LNCaP clone FGC (cell line): ENCODE data around the gene PARD6G.

Experiments used
- DNase-seq: peaks from one replicate; pipeline ENCODE4 v3.0.0-alpha.2; 2011; ENCODE audit warnings: low read depth
- H3K4me3 ChIP-seq: 2 replicates; pipeline ENCODE4 v1.5.1; 2011; ENCODE audit warnings: mild to moderate bottlenecking, low read depth, low read length, control low read depth
- TF ChIP-seq, protein P1 (sequence below): IDR thresholded peaks from 2 replicates; pipeline ENCODE4 v1.5.1; 2012; ENCODE audit warnings: mild to moderate bottlenecking; ENCODE audit not compliant: control insufficient read depth, insufficient read depth; ENCODE audit errors: extremely low read depth

The PARD6G gene

DNA sequence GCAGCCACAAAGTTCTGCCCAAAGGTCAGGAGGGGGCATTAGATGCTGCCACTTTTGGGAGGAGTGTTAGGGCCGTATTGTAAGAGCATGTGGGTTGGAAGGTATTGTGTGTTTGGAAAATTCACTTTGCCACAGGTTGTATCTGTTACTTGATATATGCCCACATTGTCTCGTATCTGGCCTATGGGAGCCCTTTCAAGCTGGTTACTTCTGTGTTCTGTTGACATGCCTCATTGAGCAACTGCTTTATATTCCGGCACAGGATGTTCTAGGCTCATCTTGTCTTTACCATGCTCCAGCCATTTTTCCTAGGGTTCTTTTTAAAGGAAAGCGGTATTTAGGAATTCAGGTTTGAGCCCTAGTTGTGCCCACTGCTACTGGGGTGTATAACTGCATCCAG lies 132.3 kb downstream of the PARD6G start:
- TF ChIP-seq, protein P1, sequence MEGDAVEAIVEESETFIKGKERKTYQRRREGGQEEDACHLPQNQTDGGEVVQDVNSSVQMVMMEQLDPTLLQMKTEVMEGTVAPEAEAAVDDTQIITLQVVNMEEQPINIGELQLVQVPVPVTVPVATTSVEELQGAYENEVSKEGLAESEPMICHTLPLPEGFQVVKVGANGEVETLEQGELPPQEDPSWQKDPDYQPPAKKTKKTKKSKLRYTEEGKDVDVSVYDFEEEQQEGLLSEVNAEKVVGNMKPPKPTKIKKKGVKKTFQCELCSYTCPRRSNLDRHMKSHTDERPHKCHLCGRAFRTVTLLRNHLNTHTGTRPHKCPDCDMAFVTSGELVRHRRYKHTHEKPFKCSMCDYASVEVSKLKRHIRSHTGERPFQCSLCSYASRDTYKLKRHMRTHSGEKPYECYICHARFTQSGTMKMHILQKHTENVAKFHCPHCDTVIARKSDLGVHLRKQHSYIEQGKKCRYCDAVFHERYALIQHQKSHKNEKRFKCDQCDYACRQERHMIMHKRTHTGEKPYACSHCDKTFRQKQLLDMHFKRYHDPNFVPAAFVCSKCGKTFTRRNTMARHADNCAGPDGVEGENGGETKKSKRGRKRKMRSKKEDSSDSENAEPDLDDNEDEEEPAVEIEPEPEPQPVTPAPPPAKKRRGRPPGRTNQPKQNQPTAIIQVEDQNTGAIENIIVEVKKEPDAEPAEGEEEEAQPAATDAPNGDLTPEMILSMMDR: no peak
- no peak for DNase-seq
- no peak overlapping the region for H3K4me3 ChIP-seq

DNA sequence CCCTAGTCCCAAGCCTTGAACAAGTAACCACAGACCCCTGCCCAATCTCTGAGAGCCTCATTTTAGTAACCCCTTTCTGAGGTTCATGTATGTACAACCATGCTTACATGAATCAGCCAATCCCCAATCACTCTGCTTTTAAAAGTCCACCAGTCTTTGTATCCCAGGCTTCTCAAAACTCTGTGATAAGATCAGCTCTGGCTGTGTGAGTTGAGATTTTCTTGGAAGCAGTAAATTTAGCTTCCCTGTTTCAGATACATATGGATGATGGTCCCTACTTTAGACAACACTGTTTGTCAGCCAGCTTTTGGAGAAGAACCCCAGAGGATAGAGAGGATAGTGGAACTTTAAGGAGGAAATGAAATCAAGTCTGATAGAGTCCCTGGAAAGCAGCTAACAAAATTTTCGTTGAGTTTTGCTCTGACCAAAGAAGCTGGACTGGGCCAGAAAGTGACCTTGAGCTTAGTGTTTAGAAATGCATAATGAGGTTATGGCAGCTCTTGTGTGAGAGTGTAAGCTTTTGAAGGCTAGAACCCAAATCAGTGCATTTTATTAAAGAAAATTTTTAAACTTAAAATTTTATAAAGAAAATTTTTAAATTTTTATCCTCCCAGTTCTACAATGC lies 134.6 kb downstream of the PARD6G start:
- no peak overlapping the region for H3K4me3 ChIP-seq
- DNase-seq: no peak
- TF ChIP-seq, protein P1: no peak

DNA sequence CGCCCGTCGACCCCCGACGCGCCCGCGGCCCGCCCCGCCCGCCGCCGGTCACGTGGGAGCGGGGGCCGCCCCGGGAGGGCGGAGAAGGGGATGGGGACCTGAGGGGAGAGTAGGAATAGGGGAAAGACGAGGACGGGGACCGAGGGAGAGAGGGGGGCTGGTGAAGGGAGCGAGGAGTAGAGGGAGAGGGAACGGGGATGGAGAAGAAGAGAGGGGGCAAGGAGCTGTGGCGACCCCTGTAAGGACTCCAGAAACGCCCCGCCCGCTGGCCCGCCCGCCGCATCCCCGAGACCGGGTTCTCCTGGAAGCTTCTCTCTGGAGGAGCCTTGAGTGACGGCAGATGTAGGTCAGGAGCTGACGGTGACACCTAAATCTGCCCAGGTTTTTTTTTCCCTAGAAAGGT lies 137.6 kb downstream of the PARD6G start:
- peak overlapping the region; percentile 81 for H3K4me3 ChIP-seq
- TF ChIP-seq, protein P1: no peak
- DNase-seq: no peak

DNA sequence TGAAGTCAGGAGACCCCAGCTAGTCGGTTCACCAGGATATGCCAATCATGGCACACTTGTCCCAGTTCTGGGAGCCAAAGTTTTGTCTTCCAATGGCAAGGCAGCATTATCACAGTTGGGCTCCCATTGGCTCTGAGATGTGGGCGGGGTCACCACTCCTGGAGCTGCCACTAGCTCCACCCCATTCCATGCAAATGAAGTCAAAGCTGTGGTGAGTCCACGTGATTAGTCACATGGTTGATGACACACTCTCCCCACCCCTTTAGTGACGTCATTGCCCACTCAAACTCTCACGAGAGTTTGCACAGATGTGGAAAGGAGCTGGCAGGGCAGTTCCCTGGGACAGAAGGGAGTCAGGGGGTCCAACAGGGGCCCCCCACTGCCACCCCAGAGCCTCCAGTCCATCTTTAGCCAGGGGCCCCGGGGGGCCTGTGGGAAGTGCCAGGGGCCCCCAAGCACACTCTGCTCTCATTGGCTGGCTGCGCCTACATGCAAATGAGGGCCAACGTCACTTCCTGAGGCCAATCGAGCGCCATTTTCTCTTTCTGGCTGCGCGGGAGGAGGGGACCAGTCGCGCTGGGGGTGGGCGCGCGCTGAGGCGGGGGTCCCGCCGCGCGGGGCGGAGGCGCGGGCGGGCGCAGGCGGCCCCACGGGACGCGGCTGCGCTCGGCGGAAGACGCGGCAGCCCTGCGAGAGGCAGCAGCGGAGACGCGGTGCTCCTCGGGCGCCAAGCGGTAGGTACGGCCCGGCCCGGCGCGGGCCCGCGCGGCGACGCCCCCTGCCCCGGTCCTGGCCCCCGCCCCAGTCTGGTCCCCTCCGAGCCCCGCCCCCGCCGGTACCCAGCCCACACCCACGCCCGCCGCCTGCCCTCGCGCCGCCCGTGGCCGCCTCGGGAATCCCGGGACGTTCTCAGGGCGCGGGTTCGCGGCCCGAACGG lies 138.3 kb downstream of the PARD6G start, which contains the start of gene ADNP2:
TSS of gene ADNP2 (plus strand) at position 524 of the 937 bp plus-strand sequence. CDS start 8,281 bp downstream, outside the sequence.
- TF ChIP-seq, protein P1: no peak
- H3K4me3 ChIP-seq: peak within 1 kb of the TSS; percentile 81

DNA sequence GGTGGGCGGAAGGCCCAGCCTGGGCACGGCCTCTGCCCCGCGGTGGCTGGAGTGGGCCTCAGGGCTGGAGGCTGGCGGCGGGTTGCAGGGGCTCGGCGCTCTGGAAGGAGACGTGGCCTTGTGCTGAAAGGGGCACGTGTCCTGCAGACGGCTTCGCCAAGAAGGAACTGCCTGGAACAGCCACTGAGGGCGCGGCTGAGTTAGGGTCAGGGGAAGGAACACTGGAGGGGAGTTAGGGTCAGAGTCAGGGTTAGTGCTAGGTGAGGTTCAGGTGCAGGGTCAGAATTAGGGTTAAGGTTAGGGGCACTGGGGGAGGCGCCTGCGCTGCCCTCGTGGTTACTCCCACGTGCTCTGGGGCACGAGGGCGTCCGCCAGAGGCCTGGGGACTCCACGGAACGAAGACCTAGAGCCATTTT lies 139.2 kb downstream of the PARD6G start:
- DNase-seq: no peak
- TF ChIP-seq, protein P1: no peak
- no peak overlapping the region for H3K4me3 ChIP-seq

More for the DNA sequence above, 138.3 kb downstream of the PARD6G start, which contains the start of gene ADNP2:
- peak; percentile 97 for DNase-seq

DNA sequence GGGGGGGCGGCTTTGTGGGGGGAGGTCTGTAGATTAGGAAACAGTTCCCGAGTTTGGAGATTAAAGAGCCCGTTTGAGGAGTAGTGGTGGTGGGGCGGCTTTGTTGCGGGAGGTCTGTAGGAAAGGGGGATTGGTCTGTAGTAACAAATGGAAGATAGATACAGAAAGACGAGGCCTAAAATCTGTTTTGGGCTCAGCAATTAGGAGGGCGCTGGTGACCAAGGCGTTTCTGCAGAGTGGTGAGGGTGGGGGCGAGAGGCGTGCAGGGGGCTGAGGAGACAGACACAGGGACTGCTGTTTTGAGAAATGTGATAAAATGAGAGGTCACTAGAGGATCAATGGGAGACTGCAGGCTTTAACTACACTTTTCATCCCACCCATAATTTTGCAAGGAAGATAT lies 139.9 kb downstream of the PARD6G start:
- TF ChIP-seq, protein P1: no peak
- H3K4me3 ChIP-seq: no peak overlapping the region
- no peak for DNase-seq
